Left lung (tissue), 10 donors: ENCODE measurements around the gene HGD. TPM values are rescaled to one million over a fixed set of nuclear protein-coding genes. Genes with fewer than 3 reads are reported as not detected.

Experiments used
- ATAC-seq: fragments of 200-7000 bp; cut with Tn5 transposase; one replicate; pipeline ENCODE4 v1.9.1; 2020; ENCODE audit warnings: moderate library complexity
- DNase-seq, 4 donors: peaks; one replicate each; pipeline ENCODE4 v3.0.0-alpha.2; 2013 to 2020
- H3K27ac ChIP-seq, 2 donors: fragments of 200-600 bp; sonication (generic) in 1 of 2; one replicate each; pipeline versions ENCODE4 v1.5.0 to v1.8.0; 2020 to 2021
- H3K27me3 ChIP-seq, 2 donors: fragments of 200-600 bp; sonication (generic) in 1 of 2; one replicate each; pipeline versions ENCODE4 v1.5.0 to v1.8.0; 2020 to 2021
- H3K36me3 ChIP-seq, 2 donors: fragments of 200-600 bp; sonication (generic) in 1 of 2; one replicate each; pipeline versions ENCODE4 v1.5.0 to v1.8.0; 2020 to 2021
- H3K4me1 ChIP-seq, 2 donors: fragments of 200-600 bp; one replicate each; pipeline ENCODE4 v1.8.0; 2021
- H3K4me3 ChIP-seq, 2 donors: fragments of 200-600 bp; sonication (generic) in 1 of 2; one replicate each; pipeline versions ENCODE4 v1.5.0 to v1.8.0; 2020 to 2021; ENCODE audit warnings: mild to moderate bottlenecking in 1 of 2
- H3K9me3 ChIP-seq, 2 donors: fragments of 200-600 bp; sonication (generic) in 1 of 2; one replicate each; pipeline versions ENCODE4 v1.5.0 to v1.8.0; 2020 to 2021
- intact Hi-C, 2 donors: fragments of 100-400 bp; cut with DNase I; formaldehyde crosslinking; loops; one replicate each; pipeline versions ENCODE4 v1.11.2 to v1.14.2; 2022
- polyA plus RNA-seq, 6 donors: library from polyadenylated mRNA; unstranded; fragments of 120-200 nt; gene quantifications; one replicate each; pipeline ENCODE4 v1.2.1, GENCODE V29; 2013; ENCODE audit not compliant: insufficient read length in 6 of 6
- total RNA-seq, 2 donors: library from RNA; stranded (reverse); fragmentation: NEBNext Ultra II Directional; extraction: Animal tissue kit (Norgen Biotek cat#: 25700); gene quantifications; one replicate each; pipeline ENCODE4 v1.2.1, GENCODE V29; 2021
- TF ChIP-seq, protein P1 (sequence below), 2 donors: fragments of 200-600 bp; sonication (generic) in 1 of 2; IDR thresholded peaks; one replicate each; pipeline versions ENCODE4 v1.5.0 to v1.8.0; 2021; ENCODE audit warnings: antibody characterized with exemption in 2 of 2
- donor health status: DM: no; HTN: yes; CAD: no.
- donor health status: DM: no; HTN: no; CAD: no.

HGD gene
- total and polyA plus RNA-seq, 8 donors = 0.38 to 2.4 (median 1.0) TPM

DNA sequence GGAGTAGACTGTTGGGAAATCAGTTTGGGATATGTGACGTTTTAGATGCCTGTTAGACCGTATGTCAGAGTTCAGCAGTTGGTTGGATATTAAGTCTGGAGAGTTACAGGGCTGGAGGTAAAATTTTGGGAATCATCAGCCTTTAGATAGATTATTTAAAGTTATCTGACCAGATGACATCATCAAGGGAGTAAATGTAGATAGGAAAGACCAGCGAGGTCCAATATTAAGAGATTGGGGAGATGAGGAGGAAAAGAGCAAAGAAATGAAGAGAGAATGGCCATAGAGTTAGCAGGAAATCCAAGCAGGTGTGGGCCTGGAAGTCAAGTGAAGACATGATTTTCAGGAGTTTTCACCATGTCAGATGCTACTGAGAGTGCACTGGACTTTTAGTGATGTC, 82.8 kb downstream of the HGD start:
- Histone ChIP-seq H3K36me3 (peaks cover 0 to 46% of the 10 kb centered on the region in 2 donors), H3K27ac (no peak overlapping the region), H3K9me3 (no peaks in the 10 kb centered on the region), H3K4me3 (no peak overlapping the region), H3K27me3 (no peaks in the 10 kb centered on the region), H3K4me1 (peaks cover 13 to 36% of the 10 kb centered on the region in 2 donors)
- ATAC-seq (no peak), DNase-seq (no peak)
- TF ChIP-seq, protein P1, sequence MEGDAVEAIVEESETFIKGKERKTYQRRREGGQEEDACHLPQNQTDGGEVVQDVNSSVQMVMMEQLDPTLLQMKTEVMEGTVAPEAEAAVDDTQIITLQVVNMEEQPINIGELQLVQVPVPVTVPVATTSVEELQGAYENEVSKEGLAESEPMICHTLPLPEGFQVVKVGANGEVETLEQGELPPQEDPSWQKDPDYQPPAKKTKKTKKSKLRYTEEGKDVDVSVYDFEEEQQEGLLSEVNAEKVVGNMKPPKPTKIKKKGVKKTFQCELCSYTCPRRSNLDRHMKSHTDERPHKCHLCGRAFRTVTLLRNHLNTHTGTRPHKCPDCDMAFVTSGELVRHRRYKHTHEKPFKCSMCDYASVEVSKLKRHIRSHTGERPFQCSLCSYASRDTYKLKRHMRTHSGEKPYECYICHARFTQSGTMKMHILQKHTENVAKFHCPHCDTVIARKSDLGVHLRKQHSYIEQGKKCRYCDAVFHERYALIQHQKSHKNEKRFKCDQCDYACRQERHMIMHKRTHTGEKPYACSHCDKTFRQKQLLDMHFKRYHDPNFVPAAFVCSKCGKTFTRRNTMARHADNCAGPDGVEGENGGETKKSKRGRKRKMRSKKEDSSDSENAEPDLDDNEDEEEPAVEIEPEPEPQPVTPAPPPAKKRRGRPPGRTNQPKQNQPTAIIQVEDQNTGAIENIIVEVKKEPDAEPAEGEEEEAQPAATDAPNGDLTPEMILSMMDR (IDR thresholded peaks at IDR 0.05) = no peak
- intact Hi-C loops = no loop called here

GRCh38 chr3:120597445-120598049, 84.5 kb downstream of the HGD start:
- Histone ChIP-seq H3K27me3 (no peaks in the 10 kb centered on the region), H3K27ac (no peak overlapping the region), H3K4me3 (peak overlapping the region; percentile 64 to 74), H3K36me3 (peaks cover 0 to 37% of the 10 kb centered on the region in 2 donors), H3K4me1 (peaks cover 13 to 36% of the 10 kb centered on the region in 2 donors), H3K9me3 (no peaks in the 10 kb centered on the region)
- no peak for ATAC-seq
- no peak for DNase-seq
- TF ChIP-seq, protein P1 (IDR thresholded peaks at IDR 0.05) = no peak
- intact Hi-C loops = no loop called here

GRCh38 chr3:120596853-120597223, 85.2 kb downstream of the HGD start:
- Histone ChIP-seq H3K4me1 (peaks cover 13 to 36% of the 10 kb centered on the region in 2 donors), H3K27me3 (no peaks in the 10 kb centered on the region), H3K4me3 (peak overlapping the region; percentile 64 to 74), H3K27ac (peak overlapping the region; percentile 85 to 93), H3K36me3 (peaks cover 0 to 30% of the 10 kb centered on the region in 2 donors), H3K9me3 (no peaks in the 10 kb centered on the region)
- no peak for DNase-seq
- intact Hi-C loops = no loop called here
- TF ChIP-seq, protein P1 (IDR thresholded peaks at IDR 0.05) = no peak
- no peak for ATAC-seq

DNA sequence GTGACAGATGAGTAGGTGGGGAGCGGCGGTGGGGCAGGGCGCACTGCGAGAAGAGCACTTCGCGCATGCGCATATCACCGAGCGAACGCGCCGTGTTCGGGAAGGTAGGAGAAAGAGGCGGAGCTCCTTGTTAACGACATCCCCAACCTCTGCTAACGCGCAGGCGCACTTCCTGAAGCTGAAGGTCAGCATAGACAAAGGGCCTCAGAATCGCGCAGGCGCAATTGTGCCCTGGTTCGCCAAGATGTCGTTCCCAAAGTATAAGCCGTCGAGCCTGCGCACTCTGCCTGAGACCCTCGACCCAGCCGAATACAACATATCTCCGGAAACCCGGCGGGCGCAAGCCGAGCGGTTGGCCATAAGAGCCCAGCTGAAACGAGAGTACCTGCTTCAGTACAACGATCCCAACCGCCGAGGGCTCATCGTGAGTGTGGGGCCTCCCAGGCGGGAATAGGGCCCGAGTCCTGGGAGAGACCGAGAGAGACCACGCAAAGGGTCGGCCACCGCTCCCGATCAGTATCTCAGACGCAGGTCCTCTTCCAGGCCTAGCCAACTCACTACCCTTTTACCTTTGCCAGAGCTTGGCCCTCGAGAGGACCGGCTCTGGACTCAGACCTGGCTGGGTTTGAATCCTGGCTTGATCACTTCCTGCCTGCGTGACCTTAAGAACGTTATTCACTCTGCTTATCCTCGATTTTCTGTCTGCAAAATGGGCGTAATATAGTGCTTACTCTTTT, 85.8 kb downstream of the HGD start, which contains the start of gene NDUFB4:
Gene NDUFB4, plus strand, starts transcription at position 221 of the 737 bp plus-strand sequence. Its CDS starts 24 bp downstream, at position 245.
- peak; percentile 99 for ATAC-seq

DNA sequence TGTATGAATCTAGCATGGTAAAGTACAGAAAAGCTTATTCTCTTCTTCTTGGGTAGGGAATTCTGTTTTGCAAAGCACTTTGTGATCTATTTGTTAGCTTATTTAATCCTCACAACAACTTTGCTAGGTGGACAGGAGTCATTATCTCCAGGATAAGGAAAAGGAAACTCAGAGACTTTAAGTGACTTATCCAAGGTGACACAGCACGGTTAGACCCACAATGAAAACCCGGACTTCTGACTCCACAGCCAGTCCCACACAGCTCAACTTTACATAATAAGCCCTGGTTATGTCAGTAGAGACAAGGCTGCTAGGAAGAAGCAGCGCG, 86.3 kb downstream of the HGD start:
- no peak for DNase-seq
- no peaks in the 10 kb centered on the region for H3K9me3 ChIP-seq
- TF ChIP-seq, protein P1 (IDR thresholded peaks at IDR 0.05) = no peak
- no peaks in the 10 kb centered on the region for H3K27me3 ChIP-seq
- intact Hi-C loops = no loop called here
- H3K4me1 ChIP-seq = peaks cover 13 to 36% of the 10 kb centered on the region in 2 donors
- no peak for ATAC-seq
- H3K36me3 ChIP-seq = peaks cover 0 to 19% of the 10 kb centered on the region in 2 donors
- peak overlapping the region; percentile 55 to 85 for H3K27ac ChIP-seq
- peak overlapping the region; percentile 64 to 74 for H3K4me3 ChIP-seq

More for the DNA sequence above, 85.8 kb downstream of the HGD start, which contains the start of gene NDUFB4:
- Histone ChIP-seq H3K27ac (peak within 1 kb of the TSS; percentile 85 to 93), H3K4me3 (peak within 1 kb of the TSS; percentile 64 to 74), H3K27me3 (no peaks in the 10 kb centered on the region), H3K9me3 (no peaks in the 10 kb centered on the region), H3K36me3 (peaks cover 0 to 25% of the 10 kb centered on the region in 2 donors), H3K4me1 (peaks cover 13 to 36% of the 10 kb centered on the region in 2 donors)
- intact Hi-C loops = no loop called here
- TF ChIP-seq, protein P1 (IDR thresholded peaks at IDR 0.05) = no peak
- DNase-seq = peak; percentile 97 to 99 (median 99)
